K562 (cell line): Measurements from ENCODE around the gene FAM174B.

ENCODE experiments used
- CBX1 ChIP-seq: sonication (generic); IDR thresholded peaks from 2 replicates; pipeline ENCODE4 v1.6.1; 2016; ENCODE audit warnings: antibody characterized with exemption, low read depth, mild to moderate bottlenecking
- GATAD2B ChIP-seq: fragments of 450-650 bp; IDR thresholded peaks from 2 replicates; pipeline ENCODE4 v1.6.1; 2017; ENCODE audit warnings: mild to moderate bottlenecking, borderline replicate concordance
- TF ChIP-seq, protein P1 (sequence below), 3 experiments: IDR thresholded peaks in 2 of 3; conservative IDR thresholded peaks in 1 of 3; 2 replicates each; pipeline ENCODE4 v1.5.1; 2011 to 2012; ENCODE audit warnings: low read length in 3 of 3, mild to moderate bottlenecking in 3 of 3, control low read depth in 2 of 3, improper control_type of control experiment in 1 of 3, inconsistent platforms in 1 of 3, low read depth in 1 of 3, mixed read lengths in 1 of 3, moderate library complexity in 1 of 3; ENCODE audit not compliant: insufficient read depth in 2 of 3
- TF ChIP-seq, protein P2 (sequence below): fragments of 250-450 bp; sonication (Bioruptor Pico); IDR thresholded peaks from 2 replicates; pipeline ENCODE4 v1.5.0; 2022; ENCODE audit warnings: mild to moderate bottlenecking

DNA sequence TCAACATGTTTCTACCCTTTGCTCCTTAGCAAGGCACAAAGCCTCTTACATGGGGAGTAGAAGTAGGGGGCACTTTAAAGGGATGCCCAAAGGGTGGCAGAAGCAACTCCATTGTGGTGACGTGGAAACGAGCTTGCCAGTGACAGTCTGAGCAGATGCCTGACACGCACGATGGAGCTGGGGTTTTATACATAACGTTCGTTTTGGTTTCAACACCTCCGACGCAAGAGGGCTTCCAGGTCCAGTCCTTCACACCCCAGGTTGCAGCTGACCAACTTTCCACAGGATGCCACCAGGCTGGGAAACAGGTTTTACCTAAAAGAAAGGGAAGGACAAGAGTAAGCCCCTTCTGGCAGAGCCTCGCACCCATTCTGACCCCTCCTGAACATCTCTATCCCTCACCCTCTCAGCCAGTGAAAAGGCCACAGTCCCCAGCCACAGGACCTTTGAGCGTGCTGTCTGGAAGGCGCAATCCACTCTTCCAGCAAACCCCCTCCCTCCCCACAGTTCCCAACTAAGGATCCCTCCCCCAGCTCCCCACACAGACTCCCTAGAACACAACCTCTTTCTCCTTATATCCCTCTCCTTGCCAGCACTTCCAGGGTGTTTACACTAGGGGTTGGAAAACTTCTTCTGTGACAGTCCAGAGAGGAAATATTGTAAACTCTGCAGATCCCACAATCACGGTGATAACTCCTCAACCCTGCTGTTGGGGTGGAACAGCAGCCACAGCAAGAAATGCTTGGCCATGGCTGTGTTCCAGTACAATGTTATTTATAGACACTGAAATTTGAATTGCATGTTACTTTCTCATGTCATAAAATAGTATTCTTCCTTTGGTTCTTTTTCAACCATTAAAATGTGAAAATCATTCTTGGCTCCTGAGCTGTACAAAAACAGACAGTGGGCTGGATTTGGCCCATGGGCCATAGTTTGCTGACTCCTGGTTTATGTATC is 36.2 kb downstream of the FAM174B start:
- TF ChIP-seq GATAD2B (no peak), CBX1 (no peak)
- TF ChIP-seq, protein P1, sequence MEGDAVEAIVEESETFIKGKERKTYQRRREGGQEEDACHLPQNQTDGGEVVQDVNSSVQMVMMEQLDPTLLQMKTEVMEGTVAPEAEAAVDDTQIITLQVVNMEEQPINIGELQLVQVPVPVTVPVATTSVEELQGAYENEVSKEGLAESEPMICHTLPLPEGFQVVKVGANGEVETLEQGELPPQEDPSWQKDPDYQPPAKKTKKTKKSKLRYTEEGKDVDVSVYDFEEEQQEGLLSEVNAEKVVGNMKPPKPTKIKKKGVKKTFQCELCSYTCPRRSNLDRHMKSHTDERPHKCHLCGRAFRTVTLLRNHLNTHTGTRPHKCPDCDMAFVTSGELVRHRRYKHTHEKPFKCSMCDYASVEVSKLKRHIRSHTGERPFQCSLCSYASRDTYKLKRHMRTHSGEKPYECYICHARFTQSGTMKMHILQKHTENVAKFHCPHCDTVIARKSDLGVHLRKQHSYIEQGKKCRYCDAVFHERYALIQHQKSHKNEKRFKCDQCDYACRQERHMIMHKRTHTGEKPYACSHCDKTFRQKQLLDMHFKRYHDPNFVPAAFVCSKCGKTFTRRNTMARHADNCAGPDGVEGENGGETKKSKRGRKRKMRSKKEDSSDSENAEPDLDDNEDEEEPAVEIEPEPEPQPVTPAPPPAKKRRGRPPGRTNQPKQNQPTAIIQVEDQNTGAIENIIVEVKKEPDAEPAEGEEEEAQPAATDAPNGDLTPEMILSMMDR (IDR thresholded peaks at IDR 0.05 in 2 of 3, conservative IDR thresholded peaks at IDR 0.05 in 1 of 3; ENCODE audit: insufficient read depth in 2 of 3, low read depth in 1 of 3, low read length in 3 of 3), result no peak
- TF ChIP-seq, protein P2, sequence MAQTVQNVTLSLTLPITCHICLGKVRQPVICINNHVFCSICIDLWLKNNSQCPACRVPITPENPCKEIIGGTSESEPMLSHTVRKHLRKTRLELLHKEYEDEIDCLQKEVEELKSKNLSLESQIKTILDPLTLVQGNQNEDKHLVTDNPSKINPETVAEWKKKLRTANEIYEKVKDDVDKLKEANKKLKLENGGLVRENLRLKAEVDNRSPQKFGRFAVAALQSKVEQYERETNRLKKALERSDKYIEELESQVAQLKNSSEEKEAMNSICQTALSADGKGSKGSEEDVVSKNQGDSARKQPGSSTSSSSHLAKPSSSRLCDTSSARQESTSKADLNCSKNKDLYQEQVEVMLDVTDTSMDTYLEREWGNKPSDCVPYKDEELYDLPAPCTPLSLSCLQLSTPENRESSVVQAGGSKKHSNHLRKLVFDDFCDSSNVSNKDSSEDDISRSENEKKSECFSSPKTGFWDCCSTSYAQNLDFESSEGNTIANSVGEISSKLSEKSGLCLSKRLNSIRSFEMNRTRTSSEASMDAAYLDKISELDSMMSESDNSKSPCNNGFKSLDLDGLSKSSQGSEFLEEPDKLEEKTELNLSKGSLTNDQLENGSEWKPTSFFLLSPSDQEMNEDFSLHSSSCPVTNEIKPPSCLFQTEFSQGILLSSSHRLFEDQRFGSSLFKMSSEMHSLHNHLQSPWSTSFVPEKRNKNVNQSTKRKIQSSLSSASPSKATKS, result no peak
